SU-DHL-6 (cell line): ENCODE measurements around the gene TALDO1.

Experiments used
- CTCF ChIP-seq: fragments of 200-600 bp; sonication (generic); IDR thresholded peaks from one replicate; pipeline ENCODE4 v1.5.1; 2017; ENCODE audit warnings: antibody characterized with exemption, mild to moderate bottlenecking, low read length, moderate library complexity; ENCODE audit not compliant: insufficient read depth, poor library complexity, severe bottlenecking
- EZH2phosphoT487 ChIP-seq: fragments of 200-600 bp; sonication (generic), shearing (Covaris generic); conservative IDR thresholded peaks from 2 replicates; pipeline ENCODE4 v1.6.1; 2018; ENCODE audit warnings: mild to moderate bottlenecking, antibody characterized with exemption, low read length, moderate library complexity, mixed read lengths

DNA sequence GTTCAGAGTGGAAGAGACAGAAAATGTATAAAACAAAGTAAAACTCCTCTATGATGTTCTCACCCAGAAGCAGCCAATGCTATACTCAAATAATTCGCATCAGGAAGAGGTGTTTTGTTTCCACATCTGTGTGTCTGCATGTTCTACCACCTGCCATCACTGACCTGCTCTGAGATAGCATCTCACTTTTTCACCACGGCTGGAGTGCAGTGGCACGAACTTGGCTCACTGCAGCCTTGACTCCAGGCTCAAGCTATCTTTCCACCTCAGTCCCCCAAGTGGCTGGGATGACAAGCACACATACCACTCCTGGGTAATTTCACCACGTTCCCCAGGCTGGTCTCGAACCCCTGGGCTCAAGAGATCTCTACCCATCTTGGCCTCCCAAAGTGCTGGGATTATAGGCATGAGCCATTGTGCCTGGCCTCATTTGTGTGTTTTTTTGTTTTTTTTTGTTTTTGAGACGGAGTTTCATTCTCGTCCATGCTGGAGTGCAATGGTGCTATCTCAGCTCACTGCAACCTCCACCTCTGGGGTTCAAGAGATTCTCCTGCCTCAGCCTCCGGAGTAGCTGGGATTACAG is 14.4 kb downstream of the TALDO1 start:
- no peak for TF ChIP-seq CTCF
- TF ChIP-seq EZH2phosphoT487: no peak
